Measurements from ENCODE around the gene EXTL2.
"Not testable (repeated sequence)": the region's sequence is repeated elsewhere in the genome, so short reads cannot be mapped to it uniquely, and the experiment has no call there.

Gene EXTL2

GRCh38 chr1:100852976-100853375 lies 41.7 kb downstream of the EXTL2 start:
- no peak for DNase-seq

GRCh38 chr1:100851726-100852125 lies 42.9 kb downstream of the EXTL2 start:
- no peak for DNase-seq

- no peak for DNase-seq
Observed at GRCh38 chr1:100847361-100848082, 47.1 kb downstream of the EXTL2 start.

- not testable (repeated sequence) for DNase-seq
Observed at GRCh38 chr1:100843160-100843559, 51.5 kb downstream of the EXTL2 start.

- no peak for DNase-seq
Observed at GRCh38 chr1:100835866-100836842, 58.5 kb downstream of the EXTL2 start.

GRCh38 chr1:100834777-100835660 lies 59.6 kb downstream of the EXTL2 start:
- DNase-seq = no peak

- no peak for DNase-seq
Observed at GRCh38 chr1:100832694-100833428, 61.8 kb downstream of the EXTL2 start.

- not testable (repeated sequence) for DNase-seq
Observed at GRCh38 chr1:100825666-100826065, 69.0 kb downstream of the EXTL2 start.

Data from NCI-H1436 (cell line).